Measurements from ENCODE around the gene MVK. TPM values are rescaled to one million over a fixed set of nuclear protein-coding genes. Genes with fewer than 3 reads are reported as not detected.

MVK gene
- total and polyA plus RNA-seq, 9 donors: 7.4 to 66.4 (median 18.6) TPM

DNA sequence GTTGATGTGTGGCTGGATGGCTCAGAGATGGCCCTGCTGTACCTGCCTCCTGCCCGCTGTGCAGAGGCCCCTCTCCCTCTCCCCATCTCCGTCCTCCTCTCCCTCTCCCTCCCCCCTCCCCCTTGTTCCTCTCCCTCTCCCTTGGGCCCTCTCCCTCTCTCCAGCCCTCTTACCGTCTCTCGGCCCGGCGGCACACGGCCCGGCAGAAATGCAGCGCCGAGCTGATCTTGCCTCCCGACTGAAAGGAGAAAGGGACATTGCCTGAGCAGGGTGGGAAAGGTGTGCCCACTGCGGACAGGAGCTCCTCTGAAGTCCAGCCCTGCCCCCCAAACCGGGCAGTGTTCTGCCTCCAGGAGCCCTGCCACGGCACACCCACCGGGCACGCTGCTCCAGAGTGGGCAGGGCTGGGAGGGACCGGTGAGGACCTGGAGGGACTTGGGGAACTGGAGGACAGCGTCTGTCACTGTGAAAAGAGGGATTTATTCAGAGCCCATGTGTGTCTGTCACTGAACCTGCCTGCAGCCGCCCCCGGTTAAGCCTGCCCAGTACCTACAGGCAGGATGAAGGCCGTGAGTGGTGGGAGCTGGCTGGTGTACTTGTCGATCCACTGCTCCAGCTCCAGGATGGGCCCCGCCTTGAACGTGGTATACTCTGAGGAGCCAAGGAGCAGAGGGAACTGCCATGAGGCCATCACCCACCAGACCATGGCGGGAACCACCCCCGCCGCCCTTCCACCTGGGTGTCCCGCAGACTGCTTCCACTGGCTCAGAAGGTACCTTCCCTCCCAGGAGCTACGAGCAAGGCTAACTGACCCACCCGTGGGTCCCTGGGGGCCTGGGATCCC, 12.5 kb upstream of the MVK start:
- H3K36me3 ChIP-seq: no peaks in the 10 kb centered on the region
- H3K27ac ChIP-seq: no peak overlapping the region
- H3K4me1 ChIP-seq (ENCODE audit: insufficient read depth): no peaks in the 10 kb centered on the region
- intact Hi-C loops (cut with DNase I): no loop called here
- H3K27me3 ChIP-seq: no peaks in the 10 kb centered on the region
- no peak overlapping the region for H3K4me3 ChIP-seq
- DNase-seq: no peak
- 80 to 86% (median 80%) methylated on average over 28 to 30 of the region's 30 CpGs for WGBS, 3 donors
- no peak for TF ChIP-seq EP300 (IDR thresholded peaks at IDR 0.05)
- TF ChIP-seq, protein P1, sequence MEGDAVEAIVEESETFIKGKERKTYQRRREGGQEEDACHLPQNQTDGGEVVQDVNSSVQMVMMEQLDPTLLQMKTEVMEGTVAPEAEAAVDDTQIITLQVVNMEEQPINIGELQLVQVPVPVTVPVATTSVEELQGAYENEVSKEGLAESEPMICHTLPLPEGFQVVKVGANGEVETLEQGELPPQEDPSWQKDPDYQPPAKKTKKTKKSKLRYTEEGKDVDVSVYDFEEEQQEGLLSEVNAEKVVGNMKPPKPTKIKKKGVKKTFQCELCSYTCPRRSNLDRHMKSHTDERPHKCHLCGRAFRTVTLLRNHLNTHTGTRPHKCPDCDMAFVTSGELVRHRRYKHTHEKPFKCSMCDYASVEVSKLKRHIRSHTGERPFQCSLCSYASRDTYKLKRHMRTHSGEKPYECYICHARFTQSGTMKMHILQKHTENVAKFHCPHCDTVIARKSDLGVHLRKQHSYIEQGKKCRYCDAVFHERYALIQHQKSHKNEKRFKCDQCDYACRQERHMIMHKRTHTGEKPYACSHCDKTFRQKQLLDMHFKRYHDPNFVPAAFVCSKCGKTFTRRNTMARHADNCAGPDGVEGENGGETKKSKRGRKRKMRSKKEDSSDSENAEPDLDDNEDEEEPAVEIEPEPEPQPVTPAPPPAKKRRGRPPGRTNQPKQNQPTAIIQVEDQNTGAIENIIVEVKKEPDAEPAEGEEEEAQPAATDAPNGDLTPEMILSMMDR (IDR thresholded peaks at IDR 0.05): no peak
- TF ChIP-seq POLR2A (IDR thresholded peaks at IDR 0.05): no peak
- no peaks in the 10 kb centered on the region for H3K9me3 ChIP-seq

DNA sequence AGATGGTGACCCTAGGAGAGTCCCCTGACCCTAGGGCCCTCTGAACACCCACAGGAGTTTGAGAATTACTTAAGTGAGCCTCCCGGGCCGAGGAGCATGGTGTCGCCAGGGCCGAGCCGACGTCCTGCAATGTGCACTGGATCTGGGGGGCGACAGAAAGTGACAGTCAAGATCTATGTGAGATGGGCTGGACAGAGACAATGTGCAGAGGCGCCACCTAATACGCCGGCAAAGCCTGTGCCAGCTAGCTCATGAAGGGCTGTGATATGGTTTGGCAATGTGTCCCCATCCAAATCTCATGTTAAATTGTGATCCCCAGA, 11.9 kb upstream of the MVK start:
- intact Hi-C loops (cut with DNase I): no loop called here
- DNase-seq: no peak
- H3K27me3 ChIP-seq: no peaks in the 10 kb centered on the region
- no peaks in the 10 kb centered on the region for H3K36me3 ChIP-seq
- H3K4me1 ChIP-seq (ENCODE audit: insufficient read depth): no peaks in the 10 kb centered on the region
- H3K4me3 ChIP-seq: no peak overlapping the region
- 94 to 97% (median 95%) methylated on average over 10 of the region's 10 CpGs for WGBS, 3 donors
- TF ChIP-seq EP300 (IDR thresholded peaks at IDR 0.05): no peak
- H3K9me3 ChIP-seq: no peaks in the 10 kb centered on the region
- H3K27ac ChIP-seq: no peak overlapping the region

DNA sequence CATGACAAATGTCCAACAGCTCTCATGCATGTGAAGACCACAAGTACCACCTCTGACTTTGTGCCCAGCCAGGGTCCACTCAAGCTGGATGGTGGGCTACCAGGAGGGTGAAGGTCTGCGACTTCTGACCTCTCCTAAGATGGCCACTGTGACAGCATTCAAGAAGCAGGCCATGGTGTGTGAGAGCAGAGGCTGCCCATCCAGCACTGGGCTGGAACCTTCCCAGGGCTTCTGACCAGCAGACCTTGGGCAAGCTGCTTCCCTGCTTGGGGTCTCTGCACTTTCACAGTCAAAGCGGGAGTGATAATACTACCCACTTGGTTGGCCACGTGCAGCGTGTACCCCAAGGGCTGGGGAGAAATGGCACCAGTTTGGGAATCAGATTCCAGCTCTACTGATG, 10.7 kb upstream of the MVK start:
- intact Hi-C loops (cut with DNase I): no loop called here
- no peak for DNase-seq
- TF ChIP-seq POLR2A (IDR thresholded peaks at IDR 0.05) (no peak), EP300 (IDR thresholded peaks at IDR 0.05) (no peak)
- TF ChIP-seq, protein P1 (IDR thresholded peaks at IDR 0.05): no peak
- 89 to 94% (median 92%) methylated on average over 4 of the region's 4 CpGs for WGBS, 3 donors
- Histone ChIP-seq H3K36me3 (no peaks in the 10 kb centered on the region), H3K27ac (no peak overlapping the region), H3K4me3 (no peak overlapping the region), H3K4me1 (ENCODE audit: insufficient read depth) (no peaks in the 10 kb centered on the region), H3K27me3 (no peaks in the 10 kb centered on the region), H3K9me3 (no peaks in the 10 kb centered on the region)

DNA sequence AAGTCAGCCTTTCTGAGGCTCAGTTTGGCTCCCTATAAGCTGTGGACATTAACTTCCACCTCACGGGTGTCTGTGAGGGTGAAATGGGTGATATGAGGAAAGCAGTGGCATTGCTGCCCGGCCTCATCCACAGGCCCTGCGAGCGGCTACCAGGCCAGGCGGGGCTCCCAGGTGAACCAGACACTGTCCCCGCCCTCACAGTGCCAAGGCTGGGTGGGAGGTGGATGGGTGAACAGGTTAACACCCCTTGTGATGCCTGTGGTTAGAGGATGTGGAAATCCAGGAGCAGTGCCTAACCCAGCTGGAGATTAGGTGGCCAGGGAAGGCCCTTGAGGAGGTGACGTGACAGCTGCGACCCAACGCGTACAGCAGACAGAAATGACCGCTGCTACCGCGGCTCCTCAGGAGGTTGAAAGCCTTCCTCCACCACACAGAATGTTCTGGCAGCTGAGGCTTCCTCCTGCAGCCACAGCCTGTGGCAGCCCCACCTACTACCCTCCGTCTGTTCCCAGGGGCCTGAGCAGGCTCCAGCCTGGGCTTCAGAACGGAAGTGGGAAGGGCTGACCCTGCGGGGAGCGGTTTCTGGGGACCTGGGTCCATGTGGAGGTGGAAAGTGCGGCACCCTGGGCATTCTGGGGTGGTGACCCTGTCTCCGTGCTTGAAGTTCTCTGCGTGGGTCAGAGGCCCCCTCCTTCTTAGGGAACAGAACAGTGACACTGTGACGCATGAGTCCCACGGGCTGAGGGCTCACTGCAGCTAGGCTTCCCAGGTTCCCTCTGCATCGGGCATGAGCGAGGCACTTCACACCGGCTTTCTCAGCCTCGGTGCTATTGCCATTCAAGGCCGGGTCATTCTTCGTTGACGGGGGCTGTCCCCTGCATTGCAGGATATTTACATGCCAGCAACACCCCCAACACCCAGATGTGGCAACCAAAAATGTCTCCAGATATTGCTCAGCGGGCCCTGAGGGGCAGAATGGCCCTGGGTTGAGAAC, 10.0 kb upstream of the MVK start:
- H3K27me3 ChIP-seq: no peaks in the 10 kb centered on the region
- 83 to 86% (median 84%) methylated on average over 30 of the region's 30 CpGs for WGBS, 3 donors
- no peaks in the 10 kb centered on the region for H3K4me1 ChIP-seq (ENCODE audit: insufficient read depth)
- intact Hi-C loops (cut with DNase I): no loop called here
- no peak overlapping the region for H3K4me3 ChIP-seq
- TF ChIP-seq EP300 (IDR thresholded peaks at IDR 0.05) (no peak), POLR2A (IDR thresholded peaks at IDR 0.05) (no peak)
- TF ChIP-seq, protein P1 (IDR thresholded peaks at IDR 0.05): no peak
- no peaks in the 10 kb centered on the region for H3K36me3 ChIP-seq
- no peaks in the 10 kb centered on the region for H3K9me3 ChIP-seq
- peak in 1 of 5 donors; percentile 33 for DNase-seq
- H3K27ac ChIP-seq: no peak overlapping the region
